ENCODE results near the gene PSG2.
"Not testable (repeated sequence)": the region's sequence is repeated elsewhere in the genome, so short reads cannot be mapped to it uniquely, and the experiment has no call there.

Gene PSG2

DNA sequence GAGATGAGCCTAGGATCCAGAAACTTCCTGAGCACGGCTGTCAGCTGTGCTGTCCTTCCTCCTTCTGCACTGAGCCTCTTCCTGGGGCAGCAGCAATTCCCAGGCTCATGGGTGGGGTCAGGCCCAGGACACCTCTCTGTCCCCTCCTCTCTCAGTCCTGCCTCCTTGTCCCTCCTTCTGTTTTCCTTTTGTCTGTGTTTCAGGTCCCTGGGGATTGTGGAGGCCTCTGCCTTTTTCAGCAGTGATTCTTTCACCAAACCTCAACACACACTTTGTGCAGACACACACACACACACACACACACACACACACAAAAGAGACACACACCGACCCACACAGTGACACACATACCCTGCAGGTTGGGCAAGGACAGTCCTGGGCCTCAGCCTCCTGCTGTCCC lies at the start of gene PSG2:
Gene PSG2, minus strand, starts transcription at position 101 of the 400 bp plus-strand sequence. CDS start 132 bp downstream, outside the sequence.
- not testable (repeated sequence) for DNase-seq (ENCODE audit: low read depth in 3 of 3)

DNA sequence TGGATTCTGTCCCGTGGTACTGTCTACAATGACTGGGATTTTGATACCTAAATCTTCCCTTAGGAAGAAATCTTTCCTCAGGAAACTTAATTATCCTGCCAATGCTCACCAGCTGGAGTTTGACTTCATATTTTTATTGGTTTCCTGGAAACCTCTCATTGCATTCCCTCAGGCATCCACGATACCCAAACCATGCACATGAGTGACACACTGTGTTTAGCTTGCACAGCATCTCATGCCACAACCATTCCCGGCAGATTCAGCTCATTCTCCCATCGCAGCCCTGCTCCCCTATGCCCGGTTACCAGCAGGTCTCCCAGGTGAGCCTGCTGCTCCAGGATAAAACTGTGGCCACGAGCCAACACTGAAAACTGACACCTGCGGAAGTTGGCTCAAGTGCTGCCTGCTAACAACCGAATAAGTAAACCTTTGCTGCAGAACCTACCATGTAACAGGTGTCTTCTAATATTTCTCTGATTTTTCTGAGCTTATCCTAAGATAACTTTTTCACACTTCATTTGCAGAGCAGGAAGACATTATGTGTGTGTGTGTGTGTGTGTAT lies 48.9 kb upstream of the PSG2 start:
- not testable (repeated sequence) for DNase-seq (ENCODE audit: low read depth in 3 of 3)

DNA sequence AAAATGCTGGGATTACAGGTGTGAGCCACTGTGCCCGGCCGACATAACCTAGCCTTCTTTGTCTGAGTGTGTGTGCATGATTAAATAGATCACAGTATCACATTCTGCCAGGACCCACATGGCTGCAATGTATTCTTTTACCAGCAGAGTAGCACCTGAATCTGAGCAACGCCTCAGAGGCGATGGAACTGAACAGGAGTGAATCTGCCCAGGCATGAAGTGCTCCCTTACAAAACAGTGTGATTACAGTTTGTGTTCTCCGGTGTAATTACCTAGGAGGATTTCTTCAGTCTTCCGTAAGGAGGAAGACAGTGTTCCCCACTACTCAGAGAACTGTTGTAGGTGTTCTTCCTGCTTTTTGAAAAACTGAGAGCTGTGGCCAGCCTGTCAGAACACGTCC lies 46.7 kb upstream of the PSG2 start:
- not testable (repeated sequence) for DNase-seq (ENCODE audit: low read depth in 3 of 3)

DNA sequence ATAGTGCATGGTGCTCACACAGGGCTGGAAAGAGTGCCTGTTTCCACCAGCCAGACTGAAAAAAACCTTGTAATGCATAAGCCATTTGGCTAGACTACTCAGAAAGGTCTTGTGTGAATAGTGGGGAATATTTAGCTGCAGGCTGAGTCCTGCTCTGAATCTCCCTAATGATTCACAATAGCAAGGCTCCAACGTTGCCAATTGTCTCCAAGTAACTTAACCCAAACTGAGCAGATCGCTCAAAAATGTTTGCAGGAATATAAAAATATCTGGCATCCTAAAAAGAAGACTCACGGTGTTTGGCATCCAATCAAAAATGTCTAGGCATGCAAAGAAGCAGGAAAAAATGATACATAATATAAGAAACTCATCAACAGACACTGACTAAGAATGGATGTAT lies 44.8 kb upstream of the PSG2 start:
- not testable (repeated sequence) for DNase-seq (ENCODE audit: low read depth in 3 of 3)

DNA sequence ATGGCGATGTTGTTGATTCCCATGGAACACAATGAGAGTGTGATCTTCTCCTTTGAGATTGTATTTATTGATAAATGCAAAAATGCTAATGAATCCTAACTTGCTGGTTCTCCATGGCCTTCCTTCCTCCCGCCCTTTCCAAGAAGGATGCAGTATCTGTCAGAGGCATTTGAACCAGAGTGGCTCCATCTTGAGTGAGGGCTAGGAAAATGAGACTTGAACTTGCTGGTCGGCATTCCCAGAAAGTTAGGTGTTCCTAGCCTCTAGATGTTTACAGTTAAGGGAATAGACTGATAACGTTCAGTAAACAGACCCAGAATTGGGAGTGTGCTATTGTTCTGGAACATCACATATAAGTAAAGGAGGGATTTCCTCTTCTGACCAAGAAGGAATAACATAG lies 44.2 kb upstream of the PSG2 start:
- no peak for DNase-seq (ENCODE audit: low read depth in 3 of 3)

DNA sequence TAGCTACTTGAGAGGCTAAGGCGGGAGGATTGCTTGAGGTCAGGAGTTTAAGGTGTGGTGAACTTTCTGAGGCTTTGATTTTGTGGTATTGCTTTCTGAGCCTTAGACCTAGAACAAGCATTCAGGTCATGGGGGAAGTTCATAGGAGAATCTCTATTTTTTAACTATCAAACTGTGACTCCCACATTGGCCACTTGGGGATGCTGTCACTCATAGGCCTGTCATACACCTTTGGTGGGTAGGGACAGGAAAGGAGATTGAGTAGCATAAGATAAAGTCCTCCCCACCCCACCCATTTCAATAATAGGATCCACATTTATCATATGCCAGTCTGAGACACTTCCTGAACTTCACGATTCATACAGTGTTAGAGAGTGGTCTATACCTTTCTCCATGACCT lies 41.9 kb upstream of the PSG2 start:
- no peak for DNase-seq (ENCODE audit: low read depth in 3 of 3)

DNA sequence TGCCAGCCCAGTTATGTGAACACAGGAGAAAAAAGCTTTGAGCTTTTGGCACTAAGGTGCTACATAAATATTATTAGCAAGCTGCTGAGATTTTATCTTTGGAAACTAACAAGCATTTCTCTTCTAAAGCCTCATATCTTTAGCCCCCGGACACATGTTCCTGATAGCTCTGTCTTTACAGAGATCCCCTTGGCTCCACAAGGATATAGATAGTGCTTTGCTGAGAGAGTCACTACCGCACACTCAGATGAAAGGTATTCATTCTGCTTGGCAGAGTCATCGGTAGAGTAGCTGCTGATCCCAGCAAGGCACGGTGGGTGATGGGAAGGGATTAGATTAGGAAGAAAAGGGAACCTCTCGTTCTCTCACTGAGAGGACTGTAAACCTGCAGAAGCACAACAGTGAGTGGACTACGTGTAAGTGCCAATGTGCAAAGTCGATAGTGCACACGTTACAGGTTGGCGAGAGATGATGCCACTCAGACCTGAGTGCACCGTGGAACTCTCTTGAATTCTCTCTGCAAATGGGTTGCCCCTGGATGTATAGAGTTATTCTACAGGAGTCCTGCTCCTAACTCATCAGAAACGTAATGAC lies 38.0 kb upstream of the PSG2 start:
- not testable (repeated sequence) for DNase-seq (ENCODE audit: low read depth in 3 of 3)

DNA sequence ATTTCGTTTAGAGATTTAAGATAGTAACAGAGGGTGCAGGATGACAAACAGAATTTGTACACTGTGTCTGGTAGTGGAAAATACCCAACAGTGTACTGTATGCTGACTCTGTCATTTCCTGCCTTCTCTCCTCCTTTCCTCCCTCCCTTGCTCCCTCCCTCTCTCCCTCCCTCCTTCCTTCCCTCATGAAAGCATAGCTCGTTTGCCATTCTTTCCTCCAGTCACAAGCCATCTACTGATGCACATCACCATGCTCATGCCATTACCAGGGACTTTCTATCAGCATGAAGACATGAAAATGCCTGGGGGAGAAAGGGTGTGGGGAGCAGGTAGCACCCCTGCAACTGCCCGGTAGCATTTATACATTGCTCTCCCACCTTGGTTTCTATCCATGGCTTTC lies 37.0 kb upstream of the PSG2 start:
- not testable (repeated sequence) for DNase-seq (ENCODE audit: low read depth in 3 of 3)

DNA sequence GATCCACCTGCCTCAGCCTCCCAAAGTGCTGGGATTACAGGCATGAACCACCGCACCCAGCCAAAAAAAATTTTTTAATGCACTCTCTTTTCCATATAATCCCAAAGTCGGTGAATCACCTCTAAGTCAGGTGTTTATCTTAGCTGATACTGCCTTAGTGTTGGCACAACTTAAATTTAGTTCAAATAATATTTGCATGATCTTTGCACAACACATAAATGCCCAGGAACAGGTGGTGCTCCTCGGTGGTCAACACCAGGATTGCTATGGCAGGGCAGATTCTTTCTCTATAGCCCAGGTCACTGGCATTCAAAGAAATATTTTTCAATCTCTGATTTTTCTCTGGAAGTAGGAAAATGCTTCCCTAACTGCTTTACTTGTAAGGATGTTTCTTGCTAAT lies 33.9 kb upstream of the PSG2 start:
- DNase-seq (ENCODE audit: low read depth in 3 of 3), result not testable (repeated sequence)

DNA sequence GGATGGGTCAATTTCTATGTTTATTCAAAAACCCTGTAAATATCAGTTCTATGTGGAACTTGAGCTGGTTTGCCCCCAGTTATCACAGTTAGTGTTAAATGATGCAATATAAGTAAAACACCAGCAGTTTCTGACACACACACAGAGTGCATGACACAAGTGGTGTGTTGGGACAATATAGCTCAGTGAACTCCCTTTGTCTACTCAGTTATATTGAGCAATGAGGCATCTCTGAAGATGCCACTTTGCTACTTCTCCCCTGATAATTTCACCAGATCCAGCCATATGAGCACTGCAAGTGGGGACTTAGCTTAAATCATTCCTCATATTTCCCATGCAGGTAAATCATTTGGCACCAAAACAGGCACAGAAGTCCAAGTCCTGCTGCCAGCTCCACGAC lies 33.0 kb upstream of the PSG2 start:
- not testable (repeated sequence) for DNase-seq (ENCODE audit: low read depth in 3 of 3)

DNA sequence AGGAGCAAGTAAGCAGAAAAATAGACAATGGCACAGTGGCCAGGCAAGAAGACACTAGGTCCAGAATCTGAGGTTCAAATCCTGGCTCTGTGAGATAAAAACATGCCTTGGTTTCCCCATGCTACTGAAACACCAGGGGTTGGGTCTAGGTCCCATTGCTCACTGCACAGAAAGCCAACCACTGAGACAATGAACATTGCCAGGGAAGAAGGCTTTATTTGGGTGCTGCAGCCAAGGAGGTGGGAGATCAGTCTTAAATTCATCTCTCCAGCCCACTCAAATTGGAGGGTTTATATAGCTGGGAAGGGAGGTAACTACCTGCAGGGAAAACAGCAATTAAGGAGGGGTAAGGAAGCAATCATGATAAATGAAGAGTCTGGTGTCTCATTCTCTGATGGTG lies 32.6 kb upstream of the PSG2 start:
- not testable (repeated sequence) for DNase-seq (ENCODE audit: low read depth in 3 of 3)

DNA sequence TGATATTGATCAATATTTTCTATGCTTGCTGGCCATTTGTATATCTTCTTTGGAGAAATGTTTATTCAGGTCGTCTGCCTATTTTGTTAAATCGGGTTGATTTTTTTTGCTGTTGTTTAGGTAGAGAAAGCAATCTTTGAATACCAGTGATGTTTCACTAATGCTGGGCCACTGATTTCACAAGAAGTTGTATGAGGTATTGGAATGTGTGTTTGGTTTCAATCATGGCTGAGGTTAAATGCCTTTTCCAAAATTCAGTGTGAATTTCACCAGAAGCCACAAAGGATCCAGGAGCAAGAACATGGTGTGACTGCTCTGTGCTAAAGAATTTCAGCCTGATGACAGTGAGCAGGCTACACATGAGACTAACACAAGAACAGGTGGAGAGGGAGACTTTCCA lies 32.1 kb upstream of the PSG2 start:
- not testable (repeated sequence) for DNase-seq (ENCODE audit: low read depth in 3 of 3)

DNA sequence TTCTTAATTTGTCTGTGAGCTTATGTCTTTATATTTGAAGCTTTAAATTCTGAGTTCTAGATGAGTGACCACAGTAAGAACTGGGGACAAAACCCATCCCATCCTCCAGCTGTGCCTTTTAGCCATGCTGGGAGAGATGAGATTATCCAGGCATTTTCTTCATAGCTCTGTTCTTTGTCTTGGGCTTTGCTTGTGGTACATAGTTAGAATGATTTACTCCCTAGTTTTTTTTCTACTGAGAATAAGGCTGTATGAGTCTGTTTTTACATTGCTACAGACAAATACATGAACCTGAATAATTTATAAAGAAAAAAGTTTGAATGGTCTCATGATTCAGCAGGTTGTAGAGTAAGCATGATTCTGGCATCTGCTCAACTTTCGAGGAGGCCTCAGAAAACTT lies 24.9 kb upstream of the PSG2 start:
- DNase-seq (ENCODE audit: low read depth in 3 of 3), result not testable (repeated sequence)

DNA sequence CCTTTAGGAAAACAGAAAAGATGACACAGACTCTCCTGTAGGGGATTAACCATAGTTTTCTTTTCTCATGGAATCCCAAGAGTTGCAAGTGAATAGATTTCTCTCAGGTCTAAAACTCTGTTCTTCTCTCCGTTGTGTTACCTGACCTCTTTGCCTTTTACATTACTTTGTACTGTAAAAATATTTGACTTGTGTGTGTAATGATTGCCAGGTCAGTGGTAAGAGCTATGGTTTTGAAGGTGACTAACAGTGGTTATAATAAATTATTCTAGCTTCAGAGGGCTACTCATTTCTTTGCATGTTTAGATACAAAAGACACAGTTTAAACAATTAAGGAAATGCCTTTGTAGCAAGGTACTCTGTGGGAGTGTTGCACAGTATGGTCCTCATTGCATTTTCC lies 23.0 kb upstream of the PSG2 start:
- DNase-seq (ENCODE audit: low read depth in 3 of 3), result no peak

DNA sequence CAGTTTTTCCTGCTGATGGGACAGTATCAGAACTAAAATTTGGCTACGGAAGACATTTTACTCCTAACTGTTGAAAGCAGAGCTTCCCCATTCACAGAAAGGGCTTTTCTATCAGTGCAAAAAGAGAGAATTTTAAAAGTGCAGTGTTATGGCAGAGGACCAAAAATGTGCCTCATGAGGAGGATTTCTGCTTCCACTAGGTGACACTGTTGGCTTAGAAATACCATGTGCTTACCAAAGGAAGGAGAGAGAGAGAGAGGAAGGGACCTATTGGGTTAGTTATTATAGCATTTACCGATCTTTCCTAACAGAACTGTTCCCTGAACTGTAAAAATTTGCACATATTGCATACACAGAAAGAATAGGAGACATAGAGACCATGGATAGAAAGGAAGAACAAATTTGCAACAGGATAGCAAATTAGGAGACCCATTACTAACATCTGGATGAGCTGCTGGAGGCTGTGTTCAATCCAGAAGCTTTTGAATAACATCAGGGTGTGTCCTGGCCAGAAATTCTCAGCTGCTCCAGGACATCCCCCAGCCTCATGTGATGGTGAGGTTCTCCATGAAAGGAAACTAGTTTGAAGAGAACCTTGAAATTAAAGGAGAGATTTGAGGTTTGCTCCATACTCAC lies 21.8 kb upstream of the PSG2 start:
- not testable (repeated sequence) for DNase-seq (ENCODE audit: low read depth in 3 of 3)

DNA sequence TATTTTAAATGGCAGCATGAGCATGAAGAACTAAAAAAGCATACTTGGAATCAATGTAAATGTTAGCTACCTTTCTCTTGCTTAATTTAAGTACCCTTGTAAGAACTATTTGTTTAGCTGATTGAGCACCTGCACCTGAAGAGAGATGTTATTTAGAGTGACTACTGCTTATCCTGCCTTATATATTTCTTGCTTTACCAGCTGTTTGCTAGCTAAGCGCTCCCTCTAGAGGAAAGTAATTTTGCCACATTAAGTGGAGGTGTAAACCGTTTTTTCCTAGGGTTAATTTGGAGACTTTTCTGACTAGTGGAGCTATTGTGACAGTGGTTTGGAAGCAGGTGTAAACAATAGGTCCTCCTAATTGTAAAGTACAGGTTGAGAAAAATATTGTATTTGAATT lies 19.4 kb upstream of the PSG2 start:
- no peak for DNase-seq (ENCODE audit: low read depth in 3 of 3)

DNA sequence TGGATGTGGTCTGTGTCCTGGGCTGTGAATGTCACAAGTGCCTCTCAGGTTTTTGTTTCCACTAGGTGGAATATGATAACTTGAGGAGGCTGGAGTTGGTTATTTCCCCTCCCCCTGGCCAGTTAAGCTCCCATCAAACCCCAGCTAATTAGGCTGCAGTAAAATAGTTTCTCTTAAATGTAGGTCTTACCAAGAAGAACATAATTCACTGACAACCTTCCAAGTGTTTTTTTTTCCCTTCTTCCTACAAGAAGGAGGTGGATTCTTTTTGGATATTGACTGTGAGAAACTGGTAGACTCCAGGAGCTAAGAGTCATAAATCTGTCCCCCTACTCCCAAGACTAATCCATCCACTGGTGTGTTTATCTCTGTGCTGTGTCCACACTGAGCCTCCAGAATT lies 15.9 kb upstream of the PSG2 start:
- not testable (repeated sequence) for DNase-seq (ENCODE audit: low read depth in 3 of 3)

DNA sequence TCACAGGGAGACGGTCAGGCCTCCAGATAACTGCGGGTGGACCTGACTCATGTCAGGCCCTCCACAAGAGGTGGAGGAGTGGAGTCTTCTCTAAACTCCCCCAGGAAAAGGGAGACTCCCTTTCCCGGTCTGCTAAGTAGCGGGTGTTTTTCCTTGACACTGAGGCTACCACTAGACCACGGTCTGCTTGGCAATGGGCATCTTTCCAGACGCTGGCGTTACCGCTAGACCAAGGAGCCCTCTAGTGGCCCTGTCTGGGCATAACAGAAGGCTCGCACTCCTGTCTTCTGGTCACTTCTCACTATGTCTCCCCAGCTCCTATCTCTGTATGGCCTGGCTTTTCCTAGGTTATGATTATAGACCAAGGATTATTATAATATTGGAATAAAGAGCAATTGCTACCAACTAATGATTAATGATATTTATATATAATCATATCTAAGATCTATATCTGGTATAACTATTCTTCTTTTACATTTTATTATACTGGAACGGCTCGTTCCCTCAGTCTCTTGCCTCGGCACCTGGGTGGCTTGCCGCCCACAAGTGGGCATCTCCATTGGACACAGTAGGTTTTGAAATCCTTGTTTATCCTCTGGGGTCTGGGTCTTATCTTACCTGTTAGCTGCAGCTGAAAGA lies 5.3 kb upstream of the PSG2 start:
- DNase-seq (ENCODE audit: low read depth in 3 of 3), result not testable (repeated sequence)

DNA sequence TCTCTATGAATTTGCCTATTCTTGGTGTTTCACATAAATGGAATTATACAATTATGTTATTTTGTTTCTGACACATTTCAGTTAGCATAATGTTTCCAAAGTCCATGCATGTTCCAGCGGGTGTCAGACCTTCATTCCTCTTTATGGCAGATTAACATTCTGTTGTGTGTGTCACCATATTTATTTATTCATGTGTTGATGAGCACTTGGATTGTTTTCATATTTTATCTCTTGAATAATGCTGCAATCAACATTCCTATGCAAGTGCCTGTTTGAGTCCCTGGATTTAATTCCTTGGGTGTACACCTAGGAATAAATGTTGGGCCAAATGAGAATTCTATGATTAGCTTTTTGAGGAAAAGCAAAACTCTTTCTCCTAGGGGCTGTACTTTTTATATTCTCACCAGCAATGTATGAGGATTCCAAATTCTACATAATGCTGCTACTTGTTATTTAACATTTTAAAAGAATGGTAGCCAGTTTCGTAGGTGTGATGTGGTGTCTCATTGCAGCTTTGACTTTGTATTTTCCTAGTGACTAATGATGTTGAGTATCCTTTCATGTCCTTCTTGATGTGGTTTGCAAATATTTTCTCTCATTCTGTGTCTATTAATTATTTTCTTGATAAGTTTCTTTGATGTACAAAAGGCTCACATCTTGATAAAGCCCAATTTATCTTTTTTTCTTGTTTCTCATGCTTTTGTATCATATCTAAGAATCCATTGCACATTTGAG lies 3.5 kb upstream of the PSG2 start:
- DNase-seq (ENCODE audit: low read depth in 3 of 3), result not testable (repeated sequence)

DNA sequence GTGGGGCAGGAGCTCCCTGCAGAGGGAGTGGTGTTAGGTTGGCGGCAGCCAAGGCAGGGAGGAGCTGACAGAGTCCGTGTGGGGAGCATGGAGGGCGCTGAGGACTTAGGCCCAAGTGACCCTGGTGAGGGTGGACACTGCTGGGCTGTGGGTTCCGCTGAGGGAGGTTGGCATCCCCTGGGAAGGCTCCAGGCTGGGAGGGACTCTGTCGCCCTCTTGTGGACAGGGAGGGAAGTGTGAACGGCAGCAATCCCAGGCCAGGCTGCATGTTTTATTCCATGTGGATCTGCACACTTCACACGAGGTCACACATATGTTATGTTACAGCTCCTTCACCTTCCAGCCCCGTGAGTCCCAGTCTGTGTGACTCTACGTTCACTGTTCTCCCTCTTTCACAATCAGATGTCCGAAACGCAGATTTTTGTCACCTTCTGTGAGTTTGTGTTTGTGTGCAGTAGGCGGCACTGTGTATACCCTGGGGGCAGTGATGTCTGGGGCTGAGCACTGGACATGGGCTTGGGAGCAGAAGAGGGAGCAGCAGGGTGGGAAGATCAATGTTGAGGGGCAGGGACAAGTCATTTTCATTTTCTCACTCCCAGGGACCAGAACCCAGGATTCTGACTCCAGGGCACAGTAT lies 1.8 kb upstream of the PSG2 start:
- DNase-seq (ENCODE audit: low read depth in 3 of 3), result not testable (repeated sequence)

DNA sequence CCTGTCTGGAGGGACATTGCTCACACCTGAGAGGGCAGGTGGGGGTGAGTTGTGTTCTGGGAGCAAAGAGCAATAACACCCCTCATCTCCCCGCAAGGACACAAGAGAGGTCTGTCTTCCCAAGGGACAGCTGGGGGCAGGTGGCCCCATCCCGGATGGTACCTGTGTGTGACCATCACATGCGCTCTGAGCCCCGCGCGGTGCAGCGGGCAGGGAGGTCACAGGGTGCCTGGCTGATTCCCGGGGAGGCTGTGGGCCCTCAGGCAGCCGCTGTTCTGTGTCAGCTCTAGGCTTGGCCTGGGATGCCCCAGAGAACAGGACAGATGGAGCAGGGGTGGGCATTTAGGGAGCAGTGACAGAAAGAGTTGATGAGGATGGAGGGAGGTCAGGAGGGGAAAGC lies 1.2 kb upstream of the PSG2 start:
- DNase-seq (ENCODE audit: low read depth in 3 of 3), result not testable (repeated sequence)

DNA sequence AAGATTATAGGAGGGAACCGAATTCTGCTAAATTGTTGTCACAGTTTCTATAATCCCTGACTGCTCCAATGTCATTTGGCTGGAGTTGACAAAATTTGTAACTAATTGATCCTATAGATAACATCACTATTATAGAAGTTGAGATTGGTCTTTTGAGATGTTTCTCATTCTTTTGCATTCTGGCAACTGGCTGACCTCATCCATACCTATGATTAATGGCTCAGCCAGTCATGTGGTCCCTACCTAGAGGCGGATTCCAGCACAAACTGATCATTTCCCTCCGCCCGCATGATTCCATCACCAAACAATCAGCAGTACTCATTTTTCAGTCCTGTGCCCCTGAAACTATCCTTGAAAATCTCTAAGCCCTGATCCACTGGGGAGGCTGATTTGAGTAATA lies 4.2 kb downstream of the PSG2 start:
- no peak for DNase-seq (ENCODE audit: low read depth in 3 of 3)
